HG03280 (cell line): ENCODE results near the gene PCDH12.
"Not testable (repeated sequence)": the region's sequence is repeated elsewhere in the genome, so short reads cannot be mapped to it uniquely, and the experiment has no call there.

ENCODE experiments used
- ATAC-seq: cut with Tn5 transposase; IDR thresholded peaks from one replicate; pipeline ENCODE4 v1.9.1; 2021; ENCODE audit warnings: mild to moderate bottlenecking, moderate library complexity; ENCODE audit not compliant: unreplicated experiment

PCDH12 gene

DNA sequence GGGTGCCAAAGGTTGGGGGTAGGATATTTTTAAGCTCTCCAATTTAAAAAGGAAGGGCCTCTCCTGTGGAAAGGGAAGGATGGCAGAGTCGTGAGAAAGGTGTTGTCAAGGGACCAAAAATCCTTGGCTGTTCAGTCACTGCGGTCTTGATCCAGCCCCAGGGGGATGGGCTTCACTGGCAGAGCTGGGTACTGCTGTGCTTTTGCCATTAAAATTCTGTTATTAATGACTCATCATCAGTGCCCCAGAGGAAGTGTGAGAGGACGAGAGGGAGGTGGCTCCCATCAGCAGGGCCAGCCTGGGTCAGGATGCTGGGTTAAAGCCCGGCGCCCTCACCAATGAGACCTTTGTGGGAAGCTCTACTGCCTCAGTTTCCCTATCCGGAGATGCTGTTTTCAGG is 16.7 kb downstream of the PCDH12 start:
- ATAC-seq: no peak

DNA sequence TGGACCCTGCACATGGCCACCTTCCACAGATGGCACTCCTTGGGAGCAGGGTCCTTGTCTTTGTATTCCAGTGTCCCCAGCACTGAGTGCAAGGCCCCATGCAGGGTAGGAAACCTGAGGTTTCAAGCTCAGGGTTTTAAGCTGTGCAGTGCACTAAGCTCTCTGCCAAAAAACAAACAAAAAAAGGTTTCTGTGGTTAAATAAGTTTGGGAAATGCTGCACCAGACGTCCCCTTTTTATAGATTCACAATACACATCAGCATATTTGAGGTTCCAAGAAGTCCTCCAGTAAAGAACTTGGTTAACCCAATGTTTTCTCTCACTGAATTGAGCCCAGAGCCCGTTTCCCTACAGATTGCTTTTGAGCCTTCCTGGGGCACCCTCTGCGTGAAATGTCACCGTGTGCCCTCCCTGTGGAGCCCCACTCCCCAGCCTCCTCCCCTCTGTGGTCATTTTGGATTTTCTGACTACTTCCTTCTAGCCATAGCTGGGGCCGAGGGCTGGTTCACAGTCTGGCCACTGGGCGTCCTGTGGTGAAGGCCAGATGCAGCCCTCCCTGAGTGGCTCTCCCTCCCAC is 17.2 kb downstream of the PCDH12 start:
- ATAC-seq: no peak

DNA sequence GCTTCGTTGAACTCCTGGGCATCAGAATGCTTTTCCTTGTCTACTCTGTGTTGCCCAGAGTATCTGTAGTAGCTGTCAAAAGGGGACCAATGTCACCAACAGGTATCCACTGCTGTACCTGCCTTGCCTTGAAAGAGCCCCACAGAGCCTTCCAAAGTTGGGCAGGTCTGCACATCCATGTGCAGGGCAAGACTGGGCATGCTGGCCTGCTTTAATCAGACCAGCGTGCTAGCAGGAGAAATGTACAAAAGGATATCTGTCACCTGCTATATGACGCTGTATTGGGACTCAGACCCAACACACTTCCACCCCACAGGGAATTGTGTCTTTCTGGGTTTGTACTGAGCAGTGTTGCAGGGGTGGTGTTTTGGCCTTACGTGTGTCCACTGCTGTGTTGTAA is 22.5 kb downstream of the PCDH12 start:
- ATAC-seq: no peak

DNA sequence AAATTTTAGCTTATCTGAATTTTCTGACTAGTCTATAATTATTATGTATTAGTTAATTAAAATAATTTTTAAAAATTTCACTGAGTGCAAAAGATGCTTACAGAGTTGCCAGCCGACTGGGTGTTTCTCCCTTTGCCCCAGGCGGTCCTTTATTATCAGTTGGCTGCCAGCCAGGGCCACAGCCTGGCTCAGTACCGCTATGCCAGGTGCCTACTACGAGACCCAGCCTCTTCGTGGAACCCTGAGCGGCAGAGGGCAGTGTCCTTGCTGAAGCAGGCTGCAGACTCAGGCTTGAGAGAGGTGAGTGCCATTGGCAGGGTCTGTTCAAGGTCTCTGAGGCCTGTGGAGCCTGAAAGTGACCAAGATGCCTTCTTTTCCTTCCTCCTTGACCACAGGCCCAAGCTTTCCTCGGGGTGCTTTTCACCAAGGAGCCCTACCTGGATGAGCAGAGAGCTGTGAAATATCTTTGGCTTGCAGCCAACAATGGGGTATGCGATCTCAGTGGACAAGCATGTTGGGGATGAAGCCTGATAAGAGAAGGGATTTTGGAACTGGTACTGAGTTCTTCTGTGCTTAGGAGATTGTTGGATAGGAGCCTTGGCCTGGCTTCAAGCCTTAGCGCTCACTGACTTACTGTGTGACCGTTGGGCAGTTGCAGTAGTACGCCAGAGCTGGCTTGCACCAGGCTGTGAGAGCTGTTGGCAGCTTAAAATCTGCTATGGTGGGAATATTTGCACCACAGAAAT is 23.7 kb downstream of the PCDH12 start:
- no peak for ATAC-seq

DNA sequence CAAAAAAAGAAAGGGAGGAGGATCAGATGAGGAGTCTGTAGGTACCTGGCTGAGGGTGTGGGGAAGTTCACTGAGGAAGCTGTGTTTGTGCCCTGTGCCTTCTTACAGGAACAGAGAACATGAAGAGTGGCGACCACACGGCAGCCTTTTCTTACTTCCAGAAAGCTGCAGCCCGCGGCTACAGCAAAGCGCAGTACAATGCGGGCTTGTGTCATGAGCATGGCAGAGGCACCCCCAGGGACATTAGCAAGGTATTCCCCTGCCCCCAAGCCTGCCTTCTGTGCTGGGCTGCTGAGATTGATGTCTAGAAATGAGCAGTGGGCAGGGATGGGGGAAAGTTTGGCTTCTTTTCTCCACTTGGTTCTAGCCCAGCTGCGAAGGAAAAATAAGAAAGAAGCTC is 24.9 kb downstream of the PCDH12 start:
- no peak for ATAC-seq

DNA sequence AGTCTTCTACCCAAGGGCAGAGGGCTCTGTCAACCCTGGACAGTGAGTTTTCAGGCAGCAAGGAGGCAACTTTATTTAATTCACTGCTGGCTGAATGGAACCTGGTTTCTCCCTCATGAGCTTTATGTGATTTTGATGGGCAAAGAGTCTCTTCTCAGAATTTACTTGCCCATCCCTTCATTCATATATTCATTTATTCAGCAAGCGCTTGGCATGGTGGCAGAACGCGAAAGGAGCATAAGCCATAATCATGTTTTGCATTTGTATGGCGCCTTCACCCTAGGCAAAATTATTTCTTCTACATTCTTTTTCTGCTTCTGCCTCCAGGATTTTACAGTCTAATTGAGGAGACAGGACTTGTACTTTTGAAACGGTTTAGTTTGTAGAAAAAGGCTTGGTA is 26.3 kb downstream of the PCDH12 start:
- ATAC-seq: no peak

DNA sequence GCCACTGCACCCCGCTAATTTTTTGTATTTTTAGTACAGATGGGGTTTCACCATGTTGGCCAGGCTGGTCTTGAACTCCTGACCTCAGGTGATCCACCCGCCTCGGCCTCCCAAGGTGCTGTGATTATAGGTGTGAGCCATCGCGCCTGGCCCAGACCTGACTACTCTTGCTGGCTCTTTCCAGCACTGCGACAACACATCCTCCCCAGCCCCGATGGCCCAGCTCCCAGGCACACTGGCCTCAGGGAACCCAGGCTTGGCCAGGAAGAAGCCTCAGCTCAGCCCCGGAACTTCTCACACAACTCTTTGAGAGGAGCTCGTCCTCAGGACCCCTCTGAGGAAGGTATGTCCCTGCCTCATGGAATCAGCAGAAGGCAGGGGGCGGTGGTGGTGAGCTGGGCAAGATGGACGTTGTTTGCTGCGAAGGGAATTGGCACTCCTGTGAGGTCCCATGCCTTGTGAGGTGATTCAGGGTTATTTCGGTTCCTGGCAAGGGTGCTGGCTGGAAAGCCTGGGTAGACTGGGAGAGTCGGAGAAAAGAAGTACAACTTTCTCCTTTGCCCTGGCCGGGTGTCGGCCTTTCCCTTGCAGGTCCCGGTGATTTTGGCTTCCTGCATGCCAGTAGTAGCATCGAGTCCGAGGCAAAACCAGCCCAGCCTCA is 28.5 kb downstream of the PCDH12 start:
- ATAC-seq: no peak

DNA sequence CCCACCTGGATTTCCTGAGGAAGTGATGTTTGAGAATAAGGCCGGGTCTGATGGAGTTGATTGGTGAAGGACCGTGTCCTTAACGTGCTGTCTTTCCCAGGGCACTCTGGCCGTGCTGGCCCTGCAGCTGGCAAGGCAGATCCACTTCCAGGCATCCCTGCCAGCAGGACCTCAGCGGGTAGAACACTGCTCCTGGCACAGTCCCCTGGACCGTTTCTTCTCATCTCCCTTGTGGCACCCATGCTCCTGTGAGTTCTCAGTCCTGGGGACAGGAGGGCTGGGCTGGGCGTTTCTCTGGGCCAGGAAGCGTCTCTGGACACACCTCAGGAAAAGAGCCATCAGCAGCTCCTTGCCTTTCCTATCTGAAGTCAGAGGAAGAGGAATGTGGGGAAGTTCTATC is 30.0 kb downstream of the PCDH12 start:
- no peak for ATAC-seq

DNA sequence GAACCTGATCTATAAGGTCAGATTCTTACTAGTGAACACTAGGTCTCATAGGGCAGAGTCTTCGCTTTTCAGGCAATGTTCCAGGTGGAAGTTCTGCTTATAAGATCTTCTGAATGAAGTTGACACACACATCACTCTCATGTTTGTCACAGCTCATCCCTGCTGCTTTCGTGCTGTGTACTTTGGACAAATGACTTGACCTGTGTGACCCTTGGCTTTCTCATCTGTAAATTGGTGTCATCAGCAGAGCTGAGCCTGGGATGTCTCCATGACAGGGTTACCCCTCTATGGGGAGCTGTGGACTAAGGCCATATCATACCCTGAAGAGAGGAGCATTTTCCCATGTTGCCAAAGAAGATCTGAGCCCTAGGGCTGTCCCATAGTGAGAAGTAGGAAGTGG is 31.6 kb downstream of the PCDH12 start:
- no peak for ATAC-seq

DNA sequence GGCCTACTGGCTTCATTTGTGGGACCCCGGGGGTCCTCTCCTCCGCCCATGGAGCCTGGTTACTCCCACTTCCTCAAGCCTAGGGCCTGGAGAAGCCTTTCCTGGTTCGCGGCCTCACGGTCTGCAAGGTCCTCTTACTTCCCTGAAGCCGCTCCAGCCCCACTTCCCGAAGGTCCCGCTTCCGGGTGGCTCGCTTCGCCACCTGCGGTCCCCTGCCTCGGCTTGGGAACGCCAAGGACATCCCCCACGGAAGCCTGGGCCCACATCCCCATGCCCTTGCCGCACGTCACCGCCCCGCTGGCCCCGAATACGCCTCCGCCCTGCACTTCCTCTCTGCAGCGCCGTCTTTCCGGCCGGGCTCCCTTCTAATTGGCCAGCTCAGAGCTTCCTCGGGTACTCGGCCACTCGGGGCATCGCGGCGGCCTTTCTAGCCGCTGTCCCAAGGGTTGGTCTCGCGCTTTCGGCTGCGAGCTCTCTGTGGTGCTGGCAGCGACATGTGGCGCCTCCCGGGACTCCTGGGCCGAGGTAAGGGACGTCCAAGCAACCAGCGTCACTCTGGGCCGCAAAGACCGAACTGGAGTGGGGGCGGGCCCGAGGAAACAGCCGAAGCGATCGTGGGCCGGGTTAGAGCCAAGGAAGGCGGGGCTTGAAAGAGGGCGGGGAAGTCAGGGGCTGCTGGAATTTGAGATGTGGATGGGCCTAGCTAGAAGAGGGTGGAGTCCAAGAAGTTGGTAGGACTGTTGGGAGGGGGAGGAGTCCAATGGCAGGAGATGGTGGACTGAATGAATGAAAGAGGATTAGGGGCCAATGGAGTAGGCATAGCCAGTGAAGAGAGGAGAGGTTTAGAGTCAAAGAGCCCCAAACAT is 34.3 kb downstream of the PCDH12 start, which contains the start of gene DELE1:
TSS of gene DELE1 (plus strand) at position 424 of the 866 bp plus-strand sequence. CDS start at position 495, 71 bp downstream.
- peak; percentile 97 for ATAC-seq

DNA sequence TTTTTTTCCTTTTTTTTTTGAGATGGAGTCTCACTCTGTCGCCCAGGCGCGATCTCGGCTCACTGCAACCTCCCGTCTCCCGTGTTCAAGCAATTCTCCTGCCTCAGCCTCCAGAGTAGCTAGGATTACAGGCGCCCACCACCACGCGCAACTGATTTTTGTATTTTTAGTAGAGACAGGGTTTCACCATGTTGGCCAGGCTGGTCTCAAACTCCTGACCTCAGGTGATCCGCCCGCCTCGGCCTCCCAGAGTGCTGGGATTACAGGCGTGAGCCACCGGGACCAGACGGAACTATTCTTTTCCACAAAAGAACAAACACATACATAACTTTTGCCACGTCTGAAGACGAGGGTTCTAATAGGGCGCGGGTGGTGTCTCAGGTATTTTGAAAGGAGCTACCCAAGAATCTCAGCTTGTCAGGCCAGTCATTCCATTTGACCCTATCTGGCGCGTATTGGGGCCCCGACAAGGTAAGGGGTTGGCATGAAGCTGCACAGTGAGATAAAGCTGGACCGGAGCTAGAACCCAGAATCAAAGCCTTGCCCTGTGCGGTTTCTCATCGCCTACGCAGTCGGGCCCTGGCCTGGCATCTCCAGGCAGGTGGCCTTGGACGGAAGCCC is 35.1 kb downstream of the PCDH12 start:
- not testable (repeated sequence) for ATAC-seq

DNA sequence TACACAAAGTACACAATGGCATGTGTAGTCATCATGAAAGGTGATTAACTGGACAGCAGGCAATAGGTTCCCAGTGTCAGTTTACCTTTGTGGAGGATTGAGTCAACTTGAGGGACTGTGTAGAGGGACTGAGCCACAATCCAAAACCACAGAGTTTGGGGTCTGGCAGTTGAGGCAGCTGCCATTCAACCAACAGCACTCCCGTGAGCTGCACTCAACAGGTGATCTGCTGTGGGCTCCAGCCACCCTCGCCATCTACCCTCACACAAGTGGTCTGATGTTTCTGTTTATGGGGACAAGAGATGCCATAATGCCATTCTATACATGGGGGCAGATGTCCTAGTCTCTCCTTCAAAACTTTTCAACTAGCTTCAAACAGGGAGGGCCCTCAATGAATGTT is 37.2 kb downstream of the PCDH12 start:
- ATAC-seq: no peak

DNA sequence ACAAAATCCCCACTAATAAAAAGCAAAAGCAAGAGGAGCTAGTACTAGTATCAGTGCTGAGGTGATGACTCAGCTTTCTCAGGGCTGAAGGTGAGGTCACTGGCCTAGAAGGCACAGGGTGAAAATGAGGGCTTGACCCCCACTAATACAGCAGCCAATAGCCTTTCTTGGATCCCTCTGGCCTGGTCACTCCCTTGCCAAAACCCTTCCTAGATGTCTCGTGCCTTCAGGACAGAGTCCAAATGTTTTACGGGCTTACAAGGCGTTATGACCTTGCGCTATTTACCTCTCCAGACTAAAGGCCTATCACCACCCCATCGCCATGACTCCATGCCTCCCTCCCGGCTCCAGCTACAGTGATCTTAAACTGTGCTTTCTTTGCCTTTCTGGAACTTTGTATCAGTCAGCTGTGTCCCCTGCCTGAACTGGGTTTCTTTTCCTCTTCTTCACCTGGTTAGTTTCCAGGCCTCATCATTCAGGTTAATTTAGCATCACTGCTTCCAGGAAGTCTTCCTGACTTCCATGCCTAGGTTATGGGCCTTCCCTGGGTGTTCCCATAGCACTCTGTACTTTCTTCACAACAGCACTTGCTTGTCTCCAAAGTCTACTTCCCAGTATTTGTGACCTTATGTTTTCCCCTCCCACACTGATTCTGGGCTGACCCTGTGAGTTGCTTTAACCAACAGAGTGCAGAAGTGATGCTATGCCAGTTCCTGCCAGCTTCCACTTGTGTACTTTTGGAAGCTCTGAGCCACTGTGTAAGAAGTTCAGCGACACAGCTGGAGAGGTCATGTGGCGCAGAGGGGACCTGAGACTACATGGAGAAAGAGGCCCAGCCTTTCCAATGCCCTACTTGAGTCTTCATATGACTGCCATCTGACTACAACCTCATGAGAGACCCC is 38.5 kb downstream of the PCDH12 start:
- ATAC-seq: no peak

DNA sequence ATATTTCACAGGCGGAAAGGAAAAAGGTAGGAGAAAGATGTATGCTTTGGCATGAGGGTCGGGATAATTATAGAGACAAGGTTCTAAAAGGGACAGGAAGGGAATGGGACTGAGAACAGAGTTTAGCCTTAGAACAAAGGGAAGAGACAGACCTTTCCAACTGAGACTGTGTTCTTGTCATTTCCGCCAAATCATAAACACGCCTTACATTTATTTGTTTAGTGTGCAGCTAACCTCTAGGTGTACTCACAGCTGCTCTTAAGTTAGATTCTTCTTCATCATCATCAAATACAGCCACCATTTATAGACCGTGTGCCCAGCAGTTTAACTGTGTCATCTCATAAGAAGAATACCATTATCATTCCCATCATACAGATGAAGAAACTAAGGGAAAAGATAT is 40.2 kb downstream of the PCDH12 start:
- no peak for ATAC-seq

DNA sequence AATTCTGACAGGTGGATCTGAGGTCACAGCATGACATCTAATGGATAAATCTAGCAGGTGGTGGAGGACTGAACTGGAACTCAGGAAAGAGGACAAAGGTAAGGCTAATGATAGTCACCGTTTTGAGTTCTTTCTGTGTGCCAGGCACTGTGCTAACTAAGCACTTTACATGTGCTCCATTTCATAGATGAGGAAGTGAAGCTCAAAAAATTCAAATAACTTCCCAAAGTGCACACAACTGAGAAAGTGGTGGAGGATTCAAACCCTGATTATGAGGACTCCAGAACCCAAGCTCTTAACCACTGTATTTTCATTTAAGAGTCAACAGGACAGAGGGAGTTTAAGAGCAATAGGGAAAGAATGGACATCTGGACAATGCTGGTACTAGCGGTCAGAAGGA is 41.5 kb downstream of the PCDH12 start:
- no peak for ATAC-seq

DNA sequence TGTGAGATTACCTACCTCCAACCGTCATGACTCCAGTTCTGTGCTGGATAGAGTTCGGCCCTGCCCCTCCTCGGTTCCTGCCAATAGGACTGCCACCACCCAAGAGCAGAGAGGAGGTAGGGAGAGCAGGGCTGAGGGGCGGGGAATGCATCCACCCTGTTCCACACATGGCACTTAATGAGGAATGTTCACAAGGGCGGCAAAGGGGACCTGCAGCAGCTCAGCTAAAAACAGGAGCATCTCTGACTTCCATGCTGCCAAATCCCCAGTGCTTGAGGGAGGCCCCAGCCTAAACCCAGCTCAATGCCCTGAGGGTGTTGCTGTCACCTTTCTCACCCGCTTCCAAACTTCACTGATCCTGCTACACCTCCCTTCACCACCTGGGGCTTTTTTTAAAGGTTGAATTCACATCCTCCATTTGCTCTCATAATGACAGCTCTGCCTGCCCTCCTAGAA is 42.1 kb downstream of the PCDH12 start:
- no peak for ATAC-seq

DNA sequence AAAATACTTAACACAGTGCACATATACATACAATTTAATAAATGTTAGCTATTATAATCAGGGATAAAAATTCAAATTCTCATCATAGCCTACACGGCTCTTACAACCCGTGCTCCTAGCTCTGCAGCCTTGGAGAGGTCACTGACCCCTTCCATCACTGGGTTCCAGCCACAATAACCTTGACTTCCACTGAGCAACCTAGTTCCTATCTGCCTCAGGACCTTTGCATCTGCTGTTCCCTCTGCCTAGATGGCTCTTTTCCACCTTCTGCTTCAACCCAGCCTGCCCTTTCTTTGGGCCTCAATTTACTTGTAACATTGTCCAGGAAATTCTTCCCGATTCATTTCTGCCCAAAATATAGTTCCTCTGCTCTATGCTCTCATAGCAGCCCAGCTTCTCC is 43.2 kb downstream of the PCDH12 start:
- ATAC-seq: no peak

DNA sequence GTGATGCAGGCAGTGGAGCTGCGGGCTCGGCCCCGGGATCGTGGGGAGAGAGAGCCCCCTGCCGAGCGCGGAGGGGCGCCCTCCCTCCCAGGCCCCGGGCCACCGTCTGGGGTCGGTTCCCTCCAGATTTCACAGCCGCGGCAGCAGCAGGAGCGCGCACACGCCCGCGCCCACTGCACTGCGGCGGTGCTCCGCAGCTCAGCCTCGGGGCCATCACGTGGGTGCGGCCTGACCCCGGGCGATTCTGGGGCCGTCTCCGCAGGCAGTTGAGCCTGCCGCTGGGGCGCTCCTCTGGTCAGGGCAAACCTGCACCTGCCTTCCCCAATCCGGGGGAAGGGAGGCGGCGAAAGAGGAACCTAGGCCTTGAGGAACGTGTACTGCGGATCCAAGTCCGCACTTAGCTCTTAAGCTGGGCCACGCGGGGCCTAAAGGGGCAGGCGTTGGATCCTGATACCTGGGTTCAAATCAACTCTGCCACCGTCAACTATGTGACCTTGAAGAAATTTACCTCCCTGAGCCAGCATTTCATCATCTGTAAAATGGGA is 43.7 kb downstream of the PCDH12 start:
- peak; percentile 62 for ATAC-seq

DNA sequence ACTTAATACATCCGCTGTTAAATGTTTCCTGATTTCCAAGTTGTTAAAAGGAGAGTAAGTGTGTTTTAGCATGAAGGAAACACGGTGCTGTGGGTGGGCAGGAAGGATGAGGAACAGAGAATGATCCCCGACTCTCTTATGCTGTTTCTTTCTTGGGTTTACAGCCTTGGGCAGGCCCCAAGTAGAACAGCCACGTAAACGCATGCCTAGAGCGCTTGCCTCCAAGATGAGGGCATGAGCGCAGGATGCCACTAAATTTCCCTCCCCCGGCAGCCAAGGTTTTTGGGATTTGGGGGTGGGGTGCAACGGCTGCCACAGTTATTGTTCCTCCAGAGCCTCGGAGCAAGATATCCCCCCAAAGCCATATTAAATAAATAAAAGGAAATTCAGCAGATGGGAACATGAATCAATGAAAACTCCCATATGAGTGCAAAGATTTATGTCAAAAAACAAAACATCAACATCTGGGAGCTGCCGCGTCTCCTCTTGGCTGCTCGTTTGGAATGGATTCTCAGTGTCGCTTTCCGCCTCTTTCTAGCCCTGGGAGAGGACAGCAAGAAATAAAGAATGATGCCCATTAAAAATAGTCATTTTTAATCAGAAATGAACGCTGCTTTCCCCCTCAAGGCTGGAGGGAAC is 44.3 kb downstream of the PCDH12 start:
- ATAC-seq: no peak
